H1 (cell line): ENCODE results near the gene PIGZ. TPM values are rescaled to one million over a fixed set of nuclear protein-coding genes. Genes with fewer than 3 reads are reported as not detected.

Source experiments
- CTCF ChIA-PET: fragments of 300-600 bp; sonication (Branson Sonifier 250); formaldehyde crosslinking; loops from one replicate; lab custom pipeline; 2021; ENCODE audit not compliant: partially characterized antibody; lab: Charles Lee
- POLR2A ChIA-PET: fragments of 300-600 bp; sonication (Branson Sonifier 250); formaldehyde crosslinking; loops from one replicate; lab custom pipeline; 2021; ENCODE audit warnings: inconsistent platforms; ENCODE audit not compliant: partially characterized antibody; lab: Charles Lee
- DNase-seq, 2 experiments: peaks; one replicate each; pipeline versions ENCODE4 v3.0.0 to v3.0.0-alpha.2; 2010 to 2022; ENCODE audit warnings: low spot score in 2 of 2, low read depth in 1 of 2, mixed read lengths in 1 of 2
- FAIRE-seq: peaks from 2 replicates; lab custom pipeline; 2011; peaks lifted over from hg19 to GRCh38; lab: Jason Lieb, UNC
- H2AFZ ChIP-seq: 2 replicates; pipeline ENCODE4 v1.8.1; 2012; ENCODE audit warnings: low read length, inconsistent platforms
- H2AK5ac ChIP-seq: 2 replicates; pipeline ENCODE4 v1.6.1; 2013; ENCODE audit warnings: low read depth, low read length
- H2BK120ac ChIP-seq: replicated peaks from 2 replicates; pipeline ENCODE3; 2013; ENCODE audit warnings: low read depth, low read length, inconsistent platforms
- H2BK12ac ChIP-seq: 2 replicates; pipeline ENCODE4 v1.6.1; 2013; ENCODE audit warnings: low read depth, low read length
- H2BK15ac ChIP-seq: 2 replicates; pipeline ENCODE4 v1.6.1; 2013; ENCODE audit warnings: low read length
- H2BK20ac ChIP-seq: 2 replicates; pipeline ENCODE4 v1.6.1; 2013; ENCODE audit warnings: low read length
- H2BK5ac ChIP-seq: 2 replicates; pipeline ENCODE4 v1.6.1; 2013; ENCODE audit warnings: low read depth, low read length
- H3K14ac ChIP-seq: 2 replicates; pipeline ENCODE4 v1.6.1; 2013; ENCODE audit warnings: inconsistent platforms; ENCODE audit not compliant: insufficient read length
- H3K18ac ChIP-seq: 2 replicates; pipeline ENCODE4 v1.6.1; 2013; ENCODE audit warnings: low read length; ENCODE audit errors: extremely low read depth
- H3K23ac ChIP-seq: 2 replicates; pipeline ENCODE4 v1.6.1; 2013; ENCODE audit warnings: inconsistent platforms; ENCODE audit not compliant: insufficient read length
- H3K23me2 ChIP-seq: 2 replicates; pipeline ENCODE4 v1.6.1; 2013; ENCODE audit warnings: low read depth, low read length
- H3K27ac ChIP-seq: 2 replicates; pipeline ENCODE4 v1.6.1; 2011; ENCODE audit warnings: low read depth, low read length, inconsistent platforms
- H3K27me3 ChIP-seq, 4 experiments: replicated peaks in 1 of 4; 1 replicate in 1 of 4; 2 replicates in 3 of 4; pipeline versions ENCODE4 v1.6.1 to v1.8.1; 2011 to 2013; ENCODE audit warnings: low read length in 3 of 4, mild to moderate bottlenecking in 3 of 4, inconsistent platforms in 2 of 4, mixed read lengths in 2 of 4, moderate library complexity in 1 of 4; ENCODE audit not compliant: control insufficient read depth in 3 of 4, insufficient read depth in 3 of 4; ENCODE audit errors: extremely low read depth in 1 of 4
- H3K36me3 ChIP-seq, 4 experiments: 2 replicates each; pipeline versions ENCODE4 v1.6.1 to v1.8.1; 2011 to 2013; ENCODE audit warnings: mild to moderate bottlenecking in 4 of 4, low read length in 3 of 4, moderate library complexity in 2 of 4, control low read depth in 1 of 4, inconsistent platforms in 1 of 4; ENCODE audit not compliant: insufficient read depth in 4 of 4, control insufficient read depth in 2 of 4
- H3K4ac ChIP-seq: replicated peaks from 2 replicates; pipeline ENCODE3; 2013; ENCODE audit warnings: low read length, low read depth, mixed read lengths, inconsistent platforms; ENCODE audit not compliant: insufficient read length
- H3K4me1 ChIP-seq, 4 experiments: replicated peaks in 1 of 4; 1 replicate in 1 of 4; 2 replicates in 3 of 4; pipeline versions ENCODE4 v1.6.1 to v1.8.1; 2011 to 2013; ENCODE audit warnings: low read length in 3 of 4, inconsistent platforms in 2 of 4, mixed read lengths in 1 of 4; ENCODE audit not compliant: insufficient read depth in 4 of 4, control insufficient read depth in 3 of 4
- H3K4me2 ChIP-seq, 2 experiments: 2 replicates each; pipeline versions ENCODE4 v1.6.1 to v1.8.1; 2011 to 2013; ENCODE audit warnings: low read depth in 2 of 2, low read length in 2 of 2, control low read depth in 1 of 2, inconsistent platforms in 1 of 2, mild to moderate bottlenecking in 1 of 2; ENCODE audit not compliant: insufficient read depth in 1 of 2
- H3K4me3 ChIP-seq, 4 experiments: fragments of 200-600, 300-600 bp in 1 of 4; sonication (generic), shearing (Covaris generic), sonication (Bioruptor Twin) in 1 of 4; 2 replicates each; pipeline versions ENCODE4 v1.5.1 to v1.8.1; 2011 to 2016; ENCODE audit warnings: low read length in 4 of 4, low read depth in 3 of 4, control low read depth in 2 of 4, inconsistent platforms in 2 of 4, mild to moderate bottlenecking in 2 of 4, mixed read lengths in 1 of 4, moderate library complexity in 1 of 4; ENCODE audit not compliant: insufficient read depth in 2 of 4; ENCODE audit errors: extremely low read depth in 1 of 4
- H3K56ac ChIP-seq: replicated peaks from 2 replicates; pipeline ENCODE3; 2013; ENCODE audit warnings: low read depth, mild to moderate bottlenecking, mixed read lengths, low read length, inconsistent platforms; ENCODE audit not compliant: insufficient read length
- H3K79me1 ChIP-seq: 2 replicates; pipeline ENCODE4 v1.6.1; 2013; ENCODE audit warnings: low read depth, low read length, control low read depth
- H3K79me2 ChIP-seq, 2 experiments: 2 replicates each; pipeline versions ENCODE4 v1.6.1 to v1.8.1; 2012 to 2013; ENCODE audit warnings: low read length in 2 of 2, mild to moderate bottlenecking in 2 of 2, inconsistent platforms in 1 of 2; ENCODE audit not compliant: insufficient read depth in 2 of 2, control insufficient read depth in 1 of 2
- H3K9ac ChIP-seq, 4 experiments: replicated peaks in 1 of 4; 1 replicate in 1 of 4; 2 replicates in 3 of 4; pipeline versions ENCODE4 v1.6.1 to v1.8.1; 2011 to 2013; ENCODE audit warnings: low read depth in 3 of 4, low read length in 3 of 4, control low read depth in 2 of 4, mild to moderate bottlenecking in 2 of 4, moderate library complexity in 2 of 4, inconsistent platforms in 1 of 4; ENCODE audit errors: extremely low read depth in 1 of 4
- H3K9me3 ChIP-seq, 2 experiments: 2 replicates each; pipeline versions ENCODE4 v1.6.1 to v1.8.1; 2012 to 2013; ENCODE audit warnings: mild to moderate bottlenecking in 2 of 2, moderate library complexity in 2 of 2, control low read depth in 1 of 2, inconsistent platforms in 1 of 2, low read depth in 1 of 2, low read length in 1 of 2, mixed read lengths in 1 of 2; ENCODE audit not compliant: insufficient read depth in 2 of 2
- H4K20me1 ChIP-seq, 2 experiments: replicated peaks in 1 of 2; 2 replicates each; pipeline versions ENCODE3 to v1.8.1; 2011 to 2013; ENCODE audit warnings: inconsistent platforms in 2 of 2, low read length in 2 of 2, mild to moderate bottlenecking in 1 of 2; ENCODE audit not compliant: insufficient read depth in 2 of 2, control insufficient read depth in 1 of 2
- H4K5ac ChIP-seq: 2 replicates; pipeline ENCODE4 v1.6.1; 2013; ENCODE audit warnings: low read length, low read depth, mixed read lengths, inconsistent platforms; ENCODE audit not compliant: insufficient read length
- H4K8ac ChIP-seq: 2 replicates; pipeline ENCODE4 v1.8.0; 2013; ENCODE audit warnings: mild to moderate bottlenecking, moderate library complexity, low read length, inconsistent platforms; ENCODE audit not compliant: insufficient read depth; ENCODE audit errors: extremely low read depth
- H4K91ac ChIP-seq: replicated peaks from 2 replicates; pipeline ENCODE3; 2013; ENCODE audit warnings: low read length, mixed read lengths, inconsistent platforms; ENCODE audit not compliant: insufficient read length
- CBX8 ChIP-seq: fragments of 300-800, 300-1000 bp; sonication (generic); IDR thresholded peaks from 2 replicates; pipeline ENCODE4 v1.7.1; 2016; ENCODE audit warnings: low read depth, low read length, borderline replicate concordance
- E2F6 ChIP-seq: IDR thresholded peaks from 2 replicates; pipeline ENCODE4 v1.6.1; 2012; ENCODE audit warnings: inconsistent platforms
- NANOG ChIP-seq: IDR thresholded peaks from 2 replicates; pipeline ENCODE4 v1.6.1; 2011; ENCODE audit warnings: low read length, low read depth, mild to moderate bottlenecking, inconsistent platforms; ENCODE audit not compliant: insufficient read depth, poor library complexity, severe bottlenecking
- WGBS, 2 experiments: shearing (Covaris generic) in 1 of 2; methylation state at CpG; one replicate each; pipeline versions ENCODE4 v1.1.6 to v1.1.7; 2013 to 2015; ENCODE audit warnings: low lambda C conversion rate in 2 of 2, mixed read lengths in 2 of 2, inconsistent platforms in 1 of 2, low coverage in 1 of 2, missing lambda C conversion rate in 1 of 2; ENCODE audit not compliant: insufficient replicate concordance in 2 of 2, insufficient coverage in 1 of 2, insufficient read length in 1 of 2; ENCODE audit errors: extremely low coverage in 1 of 2, missing lambda C conversion rate in 1 of 2; 5-methylcytosine and 5-hydroxymethylcytosine counted together
- polyA plus RNA-seq, 7 experiments: library from polyadenylated mRNA; depleted of rRNA in 3 of 7; stranded (reverse) in 5 of 7; unstranded in 2 of 7; fragments of >200 nt in 5 of 7; fragments of 200-250 nt in 2 of 7; gene quantifications; 1 replicate in 5 of 7; 2 replicates in 1 of 7; 4 replicates in 1 of 7; pipeline versions ENCODE4 v1.2.1 to v1.2.3, GENCODE V29; 2011 to 2013; ENCODE audit warnings: missing spikeins in 2 of 7, mixed read lengths in 2 of 7
- total RNA-seq: library from RNA; stranded (reverse); fragmentation: NEBNext Ultra II Directional; extraction: Animal tissue kit (Norgen Biotek cat#: 25700); gene quantifications from 2 replicates; pipeline ENCODE4 v1.2.1, GENCODE V29; 2021

PIGZ gene
- total and polyA plus RNA-seq, 2 of the 8 experiments (the other 6 are each of a cell fraction or from before 2014, with no cell fraction given) = 0.32 TPM; not detected in 1

GRCh38 chr3:197012540-197012883, 43.9 kb upstream of the PIGZ start:
- Histone ChIP-seq H3K4me3 (no peak overlapping the region), H3K18ac (no peak overlapping the region), H3K79me2 (no peaks in the 10 kb centered on the region), H4K91ac (no peak overlapping the region), H4K20me1 (no peaks in the 10 kb centered on the region), H4K5ac (no peak overlapping the region), H3K14ac (no peak overlapping the region), H2BK12ac (no peak overlapping the region), H3K79me1 (no peaks in the 10 kb centered on the region), H2BK20ac (no peak overlapping the region), H2BK5ac (no peak overlapping the region), H4K8ac (no peak overlapping the region), H3K4me2 (no peak overlapping the region), H3K23me2 (no peaks in the 10 kb centered on the region), H2AFZ (no peak overlapping the region), H3K9me3 (no peaks in the 10 kb centered on the region), H3K9ac (no peak overlapping the region), H2BK120ac (no peak overlapping the region), H3K36me3 (no peaks in the 10 kb centered on the region), H3K4ac (no peak overlapping the region), H3K27me3 (no peaks in the 10 kb centered on the region), H2AK5ac (no peak overlapping the region), H3K27ac (no peak overlapping the region), H3K56ac (no peak overlapping the region), H2BK15ac (no peak overlapping the region), H3K23ac (no peak overlapping the region), H3K4me1 (peaks cover 0 to under 1% (median 0%) of the 10 kb centered on the region in 4 experiments; a peak in 1 of 7 replicates)
- WGBS, 2 experiments = 75% methylated on average over 7 of the region's 7 CpGs; no CpG with 5 or more reads in 1 of the 2 experiments
- ChIA-PET POLR2A (interaction anchor here (1.9 kb wide), 1 partner anchor 8 kb away, joined by 5 read pairs; no protein-coding TSS in a partner anchor), CTCF (interaction anchor here (0.7 to 19.7 kb wide), 5 partner anchors 9 to 490 kb away, joined by 3 to 245 read pairs (median 4); partner anchors contain the start of gene MELTF)
- no peak for DNase-seq
- FAIRE-seq = no peak
- TF ChIP-seq E2F6 = no peak
- no peak for TF ChIP-seq NANOG
- no peak for TF ChIP-seq CBX8
